Posterior cingulate gyrus (tissue), 11 donors: ENCODE measurements around the gene EGFLAM.

Source experiments
- DNase-seq, 10 donors: peaks; one replicate each; pipeline versions ENCODE4 v3.0.0 to v3.0.0-alpha.2; 2020 to 2021; ENCODE audit warnings: mixed read lengths in 3 of 10
- intact Hi-C: fragments of 100-400 bp; cut with DNase I; formaldehyde crosslinking; loops from one replicate; pipeline ENCODE4 v1.15.1; 2023

The EGFLAM gene

DNA sequence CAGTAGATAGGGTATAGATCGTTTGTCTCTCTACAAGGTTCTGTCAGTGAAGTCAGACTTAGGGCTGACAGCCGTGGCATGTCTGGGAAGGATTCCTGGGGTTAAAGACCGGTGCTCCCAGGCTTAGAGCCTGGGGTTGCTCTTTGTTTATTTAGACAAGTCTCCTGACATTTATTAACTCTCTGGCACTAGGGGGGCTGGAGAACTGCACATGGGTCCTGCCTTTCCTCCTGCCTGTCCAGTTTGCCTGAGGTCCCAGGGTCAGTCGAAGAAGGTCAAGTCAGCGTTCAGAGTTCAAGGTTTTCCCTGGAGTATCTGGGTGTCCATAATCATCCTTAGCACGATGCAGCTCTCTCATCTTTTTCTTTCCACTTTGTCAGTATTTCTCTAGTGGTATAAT, 5.6 kb downstream of the EGFLAM start:
- intact Hi-C loops, result no loop called here
- no peak for DNase-seq

DNA sequence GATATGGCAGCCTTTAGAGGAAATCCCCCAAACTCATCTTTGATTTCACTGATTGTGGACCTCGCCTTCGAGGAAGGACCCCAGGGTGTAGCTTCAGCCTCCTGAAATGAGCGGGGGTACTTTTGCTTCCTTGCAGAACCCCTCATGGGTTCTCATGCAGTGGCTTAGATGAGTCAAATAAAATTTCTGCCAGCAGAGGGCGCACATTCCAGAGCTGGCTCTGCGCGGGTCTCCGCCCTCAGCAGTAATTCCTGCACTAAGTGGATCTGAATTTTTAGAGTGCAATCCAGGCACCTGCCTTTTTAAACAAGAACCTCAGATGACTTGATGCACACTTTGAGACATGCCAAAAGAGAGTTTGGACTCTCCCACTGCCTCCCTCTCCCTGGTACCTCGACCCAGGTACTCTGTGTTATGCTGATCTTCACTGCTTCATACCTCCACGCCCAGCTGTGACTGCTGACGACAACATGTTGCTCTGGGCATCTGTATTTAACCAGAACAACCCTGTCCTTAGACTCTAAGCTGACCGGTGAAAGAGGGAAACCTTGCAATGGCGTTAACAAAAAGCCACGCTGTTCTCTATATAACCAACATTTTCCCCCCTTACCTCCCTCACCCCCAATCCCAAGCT, 7.3 kb downstream of the EGFLAM start:
- intact Hi-C loops, result no loop called here
- peak in 8 of 10 donors; percentile 28 to 92 (median 70) for DNase-seq

DNA sequence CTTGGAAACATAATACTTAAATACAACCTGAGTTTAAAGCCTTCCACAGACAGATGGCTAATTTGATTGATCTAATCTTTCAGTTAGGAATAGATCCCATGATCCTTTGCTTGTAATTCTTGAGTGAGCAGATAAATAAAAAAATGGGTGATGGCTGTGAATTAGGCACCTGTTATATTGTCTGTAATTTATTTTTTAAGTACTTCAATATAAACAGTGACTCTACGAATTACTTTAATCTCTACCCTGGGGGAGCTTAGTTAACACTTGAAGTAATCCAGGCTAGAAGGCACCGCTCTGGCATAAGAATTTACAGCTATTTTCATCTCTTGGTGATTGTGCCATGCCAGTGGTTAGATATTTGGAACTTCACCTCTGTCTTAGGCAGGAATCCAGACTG, 9.0 kb downstream of the EGFLAM start:
- intact Hi-C loops, result no loop called here
- DNase-seq, result no peak

DNA sequence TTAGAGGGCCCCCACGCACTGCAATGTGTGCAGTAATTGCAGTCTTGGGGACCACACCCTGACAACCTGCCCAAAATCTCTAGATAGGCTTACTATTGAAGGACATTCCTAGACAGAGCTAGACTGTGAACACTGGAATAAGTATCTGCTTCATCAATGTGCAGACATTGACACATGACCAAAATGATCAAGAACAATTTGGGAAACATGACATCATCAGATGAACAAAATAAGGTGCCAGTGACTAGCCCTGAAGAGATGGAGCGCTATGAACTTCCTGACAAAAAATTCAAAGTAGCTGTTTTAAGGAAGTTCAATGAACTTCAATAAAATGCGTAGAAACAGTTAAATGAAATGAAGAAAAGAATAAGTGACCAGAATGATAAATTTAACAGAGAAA, 15.3 kb downstream of the EGFLAM start:
- no peak for DNase-seq
- intact Hi-C loops, result no loop called here

DNA sequence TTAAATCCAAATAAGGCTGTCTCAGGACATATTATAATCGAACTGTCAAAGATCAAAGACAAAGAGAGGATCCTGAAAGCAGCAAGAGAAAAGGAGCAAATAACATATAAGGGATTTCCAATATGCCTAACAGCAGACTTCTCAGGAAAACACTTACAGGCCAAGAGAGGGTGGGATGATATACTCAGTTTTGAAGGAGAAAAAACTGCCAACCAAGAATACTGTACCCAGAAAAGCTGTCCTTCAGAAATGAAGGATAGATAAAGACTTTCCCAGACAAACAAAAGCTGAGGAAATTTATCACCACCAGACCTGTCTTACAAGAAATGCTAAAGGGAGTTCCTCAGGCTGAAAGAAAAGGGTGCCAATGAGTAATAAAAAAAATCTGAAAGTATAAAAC, 16.0 kb downstream of the EGFLAM start:
- intact Hi-C loops, result no loop called here
- DNase-seq, result no peak

DNA sequence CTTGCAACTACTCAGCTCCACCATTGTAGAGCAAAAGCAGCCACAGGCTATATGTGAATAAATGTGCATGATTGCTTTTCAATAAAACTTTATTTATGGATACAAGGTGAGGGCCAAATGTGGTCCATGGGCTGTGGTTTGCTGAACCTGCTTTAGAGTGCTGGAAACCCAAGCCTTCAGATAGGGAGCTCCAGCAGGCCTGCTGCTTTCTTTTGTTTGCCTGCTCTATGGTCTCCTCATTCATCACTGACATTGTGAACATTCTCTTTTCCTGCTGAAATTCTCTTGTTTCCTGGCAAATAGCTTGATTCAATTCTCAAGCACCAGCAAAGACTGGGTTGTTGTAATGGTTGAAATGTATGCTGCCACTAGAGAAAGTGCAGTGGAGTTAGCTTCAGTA, 26.0 kb downstream of the EGFLAM start:
- DNase-seq, result no peak
- intact Hi-C loops, result no loop called here

DNA sequence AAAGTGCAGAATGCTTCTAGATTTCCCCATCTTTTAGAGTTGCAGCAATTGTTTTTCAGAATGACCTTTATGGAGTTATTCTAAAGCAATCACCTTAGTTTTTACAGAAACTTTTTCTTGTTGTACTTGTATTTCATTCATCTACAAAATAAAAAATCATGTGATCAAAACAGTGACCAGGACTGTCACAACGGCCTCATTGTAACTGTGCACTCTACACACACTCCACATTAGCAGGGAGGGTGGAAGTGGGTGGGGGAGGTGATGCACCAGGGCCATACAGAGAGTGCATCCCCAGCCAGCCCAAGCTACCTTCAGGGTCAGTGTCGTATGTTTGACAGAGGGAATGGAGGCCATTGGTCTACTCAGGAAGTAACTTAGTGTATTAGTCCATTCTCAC, 26.9 kb downstream of the EGFLAM start:
- DNase-seq, result peak in 4 of 10 donors; percentile 7 to 87 (median 34)
- intact Hi-C loops, result no loop called here

DNA sequence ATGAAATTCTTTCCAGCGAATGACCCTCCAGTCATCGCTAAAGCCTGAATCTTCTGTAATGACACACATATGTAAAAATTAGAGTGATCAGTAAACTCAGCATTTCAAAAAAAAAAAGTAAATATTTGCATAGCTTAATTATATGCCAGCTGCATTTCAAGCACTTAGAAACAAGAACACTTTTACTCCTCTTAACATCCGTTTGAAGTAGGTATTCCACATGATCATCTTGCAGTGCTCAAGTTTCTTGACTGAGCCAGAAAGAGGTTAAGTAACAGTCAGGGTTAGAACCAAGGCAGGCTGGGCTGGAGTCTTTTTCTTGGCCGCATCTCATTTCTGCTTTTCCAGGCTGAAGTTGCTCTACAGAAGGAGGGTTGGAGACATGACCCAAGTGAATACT, 27.6 kb downstream of the EGFLAM start:
- DNase-seq, result no peak
- intact Hi-C loops, result no loop called here

DNA sequence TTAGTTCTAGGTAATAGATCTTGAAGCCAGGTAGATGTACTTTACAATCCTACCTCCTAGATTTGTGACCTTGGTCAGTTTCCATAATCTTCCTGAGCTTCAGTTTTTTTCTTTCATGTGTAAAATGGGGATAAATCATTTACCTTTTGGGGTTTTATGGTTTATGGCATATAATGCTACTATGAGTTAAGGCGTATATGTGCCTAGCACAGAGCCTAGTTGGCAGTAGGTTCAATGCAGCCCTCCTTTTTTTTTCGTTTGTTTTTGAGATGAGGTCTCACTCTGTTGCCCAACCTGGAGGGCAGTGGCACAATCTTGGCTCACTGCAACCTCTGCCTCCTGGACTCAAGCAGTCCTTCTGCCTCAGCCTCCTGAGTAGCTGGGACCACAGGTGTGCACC, 28.8 kb downstream of the EGFLAM start:
- DNase-seq, result no peak
- intact Hi-C loops, result no loop called here

DNA sequence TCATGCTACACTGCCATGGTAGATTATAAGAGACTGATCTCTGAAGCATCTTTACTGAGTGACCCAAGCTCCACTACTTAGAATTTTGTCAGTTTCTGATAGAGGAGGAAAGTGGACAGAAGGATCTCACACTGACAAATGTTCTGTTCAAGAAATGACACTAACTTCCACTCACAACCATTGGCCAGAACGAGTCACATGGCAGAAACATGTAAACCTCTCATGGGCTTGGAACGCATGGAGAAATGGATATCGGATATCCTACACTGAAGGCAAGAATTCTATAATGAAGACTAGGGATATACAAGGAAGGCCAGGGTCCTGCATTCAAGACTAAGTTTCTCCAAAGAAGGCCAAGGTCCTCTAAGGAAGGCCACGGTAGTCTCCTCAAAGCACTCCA, 31.1 kb downstream of the EGFLAM start:
- no peak for DNase-seq
- intact Hi-C loops, result no loop called here

DNA sequence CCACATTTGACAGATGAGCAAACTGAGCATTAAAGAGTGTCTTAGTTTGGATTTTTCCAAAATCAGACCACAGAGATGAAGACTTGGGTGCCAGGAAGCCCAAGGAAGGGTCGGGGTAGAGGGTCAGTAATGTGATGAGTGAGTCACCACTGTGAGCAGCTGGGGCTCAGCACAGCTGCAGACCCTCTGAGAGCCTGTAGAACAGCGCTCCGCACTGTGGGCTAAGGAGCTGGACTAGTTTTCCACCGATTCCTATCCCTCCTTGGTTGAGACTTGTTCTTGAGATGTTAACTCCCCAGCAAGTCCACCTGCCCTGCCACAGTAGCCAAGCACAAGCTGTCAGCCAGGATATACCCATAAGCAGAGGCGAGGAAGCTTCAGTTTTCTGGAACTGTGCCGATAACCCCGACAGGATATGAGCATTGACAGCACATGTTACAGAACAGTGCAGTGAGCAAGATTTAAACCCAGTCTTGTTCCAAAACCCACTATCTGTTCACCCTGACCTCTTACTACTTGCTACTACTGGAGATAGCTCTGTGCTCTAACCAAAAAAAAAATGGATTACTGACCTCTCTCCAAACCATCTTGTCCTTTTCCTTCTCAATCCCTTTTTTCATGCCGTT, 31.8 kb downstream of the EGFLAM start:
- DNase-seq, result no peak

DNA sequence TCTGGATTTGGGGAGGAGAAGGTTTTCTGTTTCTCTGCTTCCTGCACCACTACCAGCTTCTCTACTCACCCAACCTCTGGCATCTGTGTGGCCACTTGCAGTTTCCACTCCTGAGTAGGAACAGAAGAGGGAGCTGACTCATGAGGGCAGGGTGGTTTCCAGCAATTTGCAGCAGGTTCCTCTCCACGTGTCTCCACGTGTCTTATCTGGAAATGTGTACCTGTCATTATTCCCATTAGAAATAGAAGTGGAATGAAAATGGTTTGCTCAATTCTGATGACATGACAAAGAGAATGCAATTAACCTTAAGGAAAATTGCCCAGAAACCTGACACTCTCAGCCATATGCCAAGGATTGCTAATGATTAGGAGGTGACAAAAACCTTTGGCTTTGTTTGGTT, 33.0 kb downstream of the EGFLAM start:
- intact Hi-C loops, result no loop called here
- no peak for DNase-seq

More for the DNA sequence above, 31.8 kb downstream of the EGFLAM start:
- intact Hi-C loops, result no loop called here

DNA sequence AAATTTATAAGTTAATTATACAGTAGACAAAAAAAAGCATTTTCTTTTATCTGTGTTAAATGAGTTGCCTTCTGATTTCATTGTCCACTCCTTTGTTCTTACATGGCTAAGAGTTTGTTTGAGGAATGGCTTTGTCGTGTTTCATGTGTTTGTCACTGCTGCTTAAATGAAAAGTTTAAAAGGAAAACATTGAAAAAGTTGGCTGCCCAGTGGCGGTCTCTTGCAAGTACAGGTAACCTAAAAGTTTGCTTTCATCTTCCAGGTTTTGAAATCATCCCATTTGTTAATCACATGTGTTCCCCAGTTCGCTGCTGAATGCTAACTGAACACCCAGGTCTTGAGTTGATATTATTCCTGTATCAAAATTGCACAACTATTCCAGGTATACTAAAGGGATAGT, 33.9 kb downstream of the EGFLAM start:
- DNase-seq, result no peak
- intact Hi-C loops, result no loop called here

DNA sequence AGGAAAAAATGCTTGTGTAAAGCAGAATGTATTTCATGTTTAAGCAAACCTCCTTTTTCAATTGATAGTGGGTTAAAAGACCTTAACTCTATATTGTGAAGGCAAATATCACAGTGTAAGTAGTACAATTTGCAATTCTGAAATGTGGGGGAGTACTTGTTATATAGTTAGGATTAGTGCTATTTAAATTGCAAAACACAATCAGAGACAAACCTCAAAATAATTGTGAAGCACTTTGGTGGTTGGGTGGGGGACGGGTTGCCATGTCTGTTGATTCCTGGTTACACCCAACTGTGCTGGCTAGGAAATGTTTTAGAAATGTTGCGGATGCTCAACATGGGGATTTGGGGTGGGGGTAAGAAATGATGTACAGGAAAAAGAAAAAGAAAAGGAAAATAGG, 37.4 kb downstream of the EGFLAM start:
- intact Hi-C loops, result no loop called here
- DNase-seq, result no peak

DNA sequence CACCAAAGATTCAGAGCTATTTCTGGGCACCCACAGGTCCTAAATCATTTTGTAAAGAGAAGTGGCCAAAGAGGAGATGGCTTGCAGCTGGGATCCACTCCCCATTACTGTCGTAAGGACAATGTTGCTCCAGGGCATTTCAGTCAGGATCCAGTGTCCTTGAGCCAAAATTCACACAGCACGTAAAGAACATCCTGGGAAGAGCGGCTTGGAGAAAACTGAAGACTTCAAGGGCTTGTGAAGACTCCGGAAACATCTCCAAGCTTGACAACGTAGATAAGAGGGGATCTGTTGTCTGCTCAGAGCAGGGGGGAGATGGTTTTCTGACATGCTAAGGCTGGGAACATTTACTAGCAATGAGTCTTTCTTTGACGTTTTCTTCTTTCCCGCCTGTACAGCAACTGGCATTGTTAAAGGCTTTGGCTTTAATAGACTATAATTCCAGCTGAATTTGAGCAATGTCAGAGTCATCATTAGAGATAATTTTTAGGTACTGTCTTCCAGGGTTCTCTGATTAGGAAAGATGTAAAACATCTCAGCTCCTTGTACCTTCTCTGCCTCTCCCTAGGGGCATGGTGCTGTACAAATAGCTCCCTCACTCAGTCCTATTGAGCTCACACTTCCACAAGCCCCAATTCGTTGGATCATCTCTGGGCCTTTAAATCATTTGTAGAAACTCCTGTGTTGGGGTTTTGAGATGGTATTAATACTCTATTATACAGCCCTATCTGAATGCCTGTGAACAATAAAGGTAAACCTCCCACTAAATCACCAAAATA, 39.7 kb downstream of the EGFLAM start:
- intact Hi-C loops, result no loop called here

DNA sequence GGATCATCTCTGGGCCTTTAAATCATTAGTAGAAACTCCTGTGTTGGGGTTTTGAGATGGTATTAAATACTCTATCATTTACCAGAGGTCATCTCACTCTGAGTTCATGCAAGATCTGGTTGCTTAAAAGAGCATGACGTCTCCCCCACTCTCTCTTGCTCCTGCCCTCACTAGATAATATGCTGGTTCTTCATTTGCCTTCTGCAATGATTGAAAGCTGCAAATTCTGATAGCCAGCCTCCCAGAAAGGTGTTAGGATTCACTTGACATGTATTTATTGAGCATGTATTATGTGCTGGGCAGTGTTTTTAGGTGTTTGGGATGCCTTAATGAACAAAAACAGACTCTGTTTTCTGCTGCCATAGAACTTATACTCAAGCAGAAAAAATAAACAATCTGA, 41.2 kb downstream of the EGFLAM start:
- intact Hi-C loops, result no loop called here
- DNase-seq, result no peak

More for the DNA sequence above, 39.7 kb downstream of the EGFLAM start:
- DNase-seq, result no peak

DNA sequence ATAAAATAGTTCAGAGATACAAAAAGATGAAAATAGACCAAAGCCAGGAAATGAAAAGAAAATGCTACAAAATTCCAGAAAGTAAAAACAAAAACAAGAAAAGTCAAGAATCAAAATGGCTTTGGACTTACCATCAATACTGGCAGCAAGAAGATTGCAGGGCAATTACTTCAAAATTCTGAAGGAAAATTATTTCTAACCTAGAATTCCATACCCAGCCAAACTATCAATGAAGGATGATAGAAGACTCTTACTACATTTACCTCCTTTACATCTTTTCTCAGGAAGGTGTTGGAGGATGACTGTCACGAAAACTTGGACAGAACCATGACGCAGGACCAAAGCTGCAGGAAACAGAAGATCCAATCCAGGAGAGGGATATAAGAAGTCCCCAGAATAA, 46.8 kb downstream of the EGFLAM start:
- no peak for DNase-seq
- intact Hi-C loops, result no loop called here

DNA sequence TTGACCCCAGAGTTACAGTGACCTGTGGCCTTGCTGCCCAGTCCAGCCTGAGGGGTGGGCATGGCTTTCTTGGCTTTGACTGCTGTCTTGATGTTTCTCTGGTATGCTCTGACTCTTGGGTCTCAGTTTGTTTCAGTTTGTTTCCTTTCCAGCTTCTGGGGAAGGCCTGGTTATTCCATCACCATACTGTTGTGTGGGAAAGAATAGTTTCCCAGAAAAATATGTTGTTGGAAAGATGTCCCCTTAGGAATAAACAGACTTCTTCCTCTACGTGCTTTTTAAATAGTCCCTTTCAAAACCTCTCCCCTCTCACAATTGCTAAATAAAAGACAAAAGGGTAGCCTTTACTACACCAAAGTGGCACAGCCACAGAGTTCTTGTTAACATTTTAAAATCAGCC, 49.5 kb downstream of the EGFLAM start:
- intact Hi-C loops, result no loop called here
- no peak for DNase-seq

DNA sequence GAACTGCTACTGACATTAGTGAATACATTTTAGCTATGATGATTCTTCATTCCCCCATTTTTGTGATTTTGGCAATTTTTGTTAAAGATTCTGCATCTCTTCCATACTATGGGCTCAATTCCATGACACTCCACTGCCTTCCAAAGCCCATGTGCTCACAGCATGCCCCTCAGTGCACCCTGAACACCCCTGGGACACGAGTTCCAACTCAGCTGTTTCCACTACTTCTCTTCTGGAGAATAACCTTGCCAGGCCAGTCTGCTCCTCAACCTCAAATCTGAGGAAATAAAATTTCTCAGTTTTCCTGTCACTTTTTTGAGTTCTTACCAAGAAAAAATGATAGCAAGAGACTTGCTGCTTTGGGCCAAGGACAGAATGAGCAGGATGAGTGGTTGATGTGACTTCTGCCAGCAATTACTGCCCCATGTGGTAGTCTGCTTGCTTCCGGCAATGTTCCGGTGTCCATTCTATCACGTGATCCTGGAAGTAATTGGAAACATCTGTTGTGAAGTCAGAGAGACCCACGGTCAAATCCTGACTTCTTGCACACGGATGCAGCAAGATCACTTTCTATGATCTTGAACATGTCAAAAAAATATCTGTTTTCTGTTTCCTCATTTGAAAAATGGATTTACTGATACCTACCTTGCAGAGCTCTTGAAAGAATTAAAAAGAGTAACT, 58.3 kb downstream of the EGFLAM start:
- no peak for DNase-seq
- intact Hi-C loops, result no loop called here

DNA sequence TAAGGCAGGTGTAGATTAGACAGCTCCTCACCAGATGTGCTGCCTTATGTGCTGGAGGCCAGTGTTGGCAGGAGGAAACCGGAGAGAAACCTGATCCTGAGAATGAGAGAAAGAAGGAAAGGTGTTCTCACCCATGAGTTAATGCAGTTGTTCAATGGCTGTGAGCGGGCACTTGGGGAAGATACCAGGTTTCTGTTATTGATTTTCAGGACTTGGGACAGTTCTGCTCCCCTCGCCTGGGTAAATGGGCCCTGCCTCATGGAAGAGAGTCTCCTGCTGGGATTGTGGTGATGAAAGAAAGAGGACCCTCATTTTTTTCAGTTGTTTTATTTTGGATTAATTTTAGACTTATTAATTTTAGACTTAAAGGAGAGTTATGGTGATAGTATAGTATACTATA, 59.5 kb downstream of the EGFLAM start:
- no peak for DNase-seq
- intact Hi-C loops, result no loop called here

DNA sequence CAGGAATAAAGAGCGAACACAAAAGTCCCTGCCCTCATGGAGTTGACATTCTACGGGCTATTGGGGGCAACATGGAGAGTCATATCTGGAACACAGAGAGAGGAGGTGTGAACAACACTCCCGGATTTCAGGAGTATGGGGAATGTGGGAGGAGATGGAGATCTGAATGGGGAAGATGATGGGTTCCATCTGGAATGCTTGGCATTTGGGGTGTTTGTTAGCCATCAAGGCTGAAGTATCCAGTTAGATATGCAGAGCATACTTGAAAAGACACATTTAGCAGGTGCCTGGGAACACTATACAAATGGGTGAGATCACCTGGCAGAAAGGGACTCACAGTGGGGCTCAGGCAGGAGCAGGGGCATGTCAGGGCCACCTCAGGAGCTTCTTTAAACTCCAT, 61.1 kb downstream of the EGFLAM start:
- intact Hi-C loops, result no loop called here
- DNase-seq, result no peak
